Mucosa of descending colon (tissue), 3 donors: ENCODE data around the gene UNG. TPM values are rescaled to one million over a fixed set of nuclear protein-coding genes. Genes with fewer than 3 reads are reported as not detected.

Experiments used
- ATAC-seq: fragments of 200-7000 bp; cut with Tn5 transposase; one replicate; pipeline ENCODE4 v1.9.1; 2020; ENCODE audit warnings: mild to moderate bottlenecking, moderate library complexity
- DNase-seq, 3 donors: peaks; one replicate each; pipeline ENCODE4 v3.0.0-alpha.2; 2020
- H3K36me3 ChIP-seq: fragments of 200-600 bp; one replicate; pipeline ENCODE4 v1.8.0; 2021; ENCODE audit warnings: low read depth, mild to moderate bottlenecking
- H3K4me1 ChIP-seq: fragments of 200-600 bp; one replicate; pipeline ENCODE4 v1.8.0; 2021; ENCODE audit warnings: low read depth, mild to moderate bottlenecking
- H3K4me3 ChIP-seq: fragments of 200-600 bp; one replicate; pipeline ENCODE4 v1.8.0; 2021; ENCODE audit warnings: mild to moderate bottlenecking
- H3K9me3 ChIP-seq: fragments of 200-600 bp; one replicate; pipeline ENCODE4 v1.8.0; 2021; ENCODE audit warnings: mild to moderate bottlenecking
- intact Hi-C, 2 donors: fragments of 100-400 bp; cut with DNase I in 1 of 2; cut with micrococcal nuclease in 1 of 2; formaldehyde crosslinking; loops; one replicate each; pipeline versions ENCODE4 v1.11.0 to v1.11.1; 2022; cut with DNase I, micrococcal nuclease
- total RNA-seq, 3 donors: library from RNA; stranded (reverse); fragmentation: NEBNext Ultra II Directional in 2 of 3; extraction: Animal tissue kit (Norgen Biotek cat#: 25700) in 2 of 3; gene quantifications; one replicate each; pipeline versions ENCODE4 v1.2.1 to v1.2.4, GENCODE V29; 2021 to 2023
- TF ChIP-seq, protein P1 (sequence below): fragments of 200-600 bp; IDR thresholded peaks from one replicate; pipeline ENCODE4 v1.8.0; 2022; ENCODE audit warnings: antibody characterized with exemption, mild to moderate bottlenecking
- donor health status: DM: no; HTN: no; CAD: no; lungs with moderate emphysema.
- donor health status: DM: no; HTN: no; CAD: no.
- donor health status: DM: no; HTN: yes; CAD: no.

Gene UNG
- total RNA-seq, 3 donors from 2014 or later = 22.1 to 39.4 (median 35.6) TPM

DNA sequence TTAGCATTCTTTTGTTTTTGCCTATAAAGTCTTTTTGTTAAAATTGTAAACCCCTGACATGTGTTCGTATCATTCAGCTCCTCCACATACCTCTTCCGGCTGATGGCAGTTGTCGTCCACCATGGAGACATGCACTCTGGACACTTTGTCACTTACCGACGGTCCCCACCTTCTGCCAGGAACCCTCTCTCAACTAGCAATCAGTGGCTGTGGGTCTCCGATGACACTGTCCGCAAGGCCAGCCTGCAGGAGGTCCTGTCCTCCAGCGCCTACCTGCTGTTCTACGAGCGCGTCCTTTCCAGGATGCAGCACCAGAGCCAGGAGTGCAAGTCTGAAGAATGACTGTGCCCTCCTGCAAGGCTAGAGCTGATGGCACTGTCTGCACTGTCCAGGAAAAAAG is 11.8 kb upstream of the UNG start:
- TF ChIP-seq, protein P1, sequence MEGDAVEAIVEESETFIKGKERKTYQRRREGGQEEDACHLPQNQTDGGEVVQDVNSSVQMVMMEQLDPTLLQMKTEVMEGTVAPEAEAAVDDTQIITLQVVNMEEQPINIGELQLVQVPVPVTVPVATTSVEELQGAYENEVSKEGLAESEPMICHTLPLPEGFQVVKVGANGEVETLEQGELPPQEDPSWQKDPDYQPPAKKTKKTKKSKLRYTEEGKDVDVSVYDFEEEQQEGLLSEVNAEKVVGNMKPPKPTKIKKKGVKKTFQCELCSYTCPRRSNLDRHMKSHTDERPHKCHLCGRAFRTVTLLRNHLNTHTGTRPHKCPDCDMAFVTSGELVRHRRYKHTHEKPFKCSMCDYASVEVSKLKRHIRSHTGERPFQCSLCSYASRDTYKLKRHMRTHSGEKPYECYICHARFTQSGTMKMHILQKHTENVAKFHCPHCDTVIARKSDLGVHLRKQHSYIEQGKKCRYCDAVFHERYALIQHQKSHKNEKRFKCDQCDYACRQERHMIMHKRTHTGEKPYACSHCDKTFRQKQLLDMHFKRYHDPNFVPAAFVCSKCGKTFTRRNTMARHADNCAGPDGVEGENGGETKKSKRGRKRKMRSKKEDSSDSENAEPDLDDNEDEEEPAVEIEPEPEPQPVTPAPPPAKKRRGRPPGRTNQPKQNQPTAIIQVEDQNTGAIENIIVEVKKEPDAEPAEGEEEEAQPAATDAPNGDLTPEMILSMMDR = no peak
- no peaks in the 10 kb centered on the region for H3K9me3 ChIP-seq
- H3K4me1 ChIP-seq = no peaks in the 10 kb centered on the region
- H3K36me3 ChIP-seq = peaks cover 4% of the 10 kb centered on the region
- DNase-seq (no peak), ATAC-seq (no peak)
- no peak overlapping the region for H3K4me3 ChIP-seq
- intact Hi-C loops = no loop called here

DNA sequence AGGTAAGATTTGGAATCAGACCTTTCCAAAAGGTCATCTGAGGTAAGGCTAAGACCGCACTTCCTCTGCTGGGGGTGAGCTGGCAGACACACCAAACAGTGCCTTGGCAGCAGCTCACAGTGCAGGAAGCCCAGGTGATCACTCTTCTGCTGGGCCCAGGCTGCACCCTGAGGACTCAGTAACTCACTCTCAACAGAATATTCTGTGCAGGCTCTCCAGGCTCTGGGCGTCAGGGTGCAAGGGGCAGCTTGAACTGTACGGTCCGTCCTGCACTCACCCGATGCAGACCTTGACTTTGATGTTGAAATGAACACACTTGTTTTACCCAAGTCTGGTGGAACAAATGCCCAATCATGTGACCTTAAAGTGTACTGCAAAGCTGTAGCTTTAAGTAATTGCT is 10.1 kb upstream of the UNG start:
- Histone ChIP-seq H3K4me3 (no peak overlapping the region), H3K4me1 (peaks cover 1% of the 10 kb centered on the region), H3K9me3 (no peaks in the 10 kb centered on the region), H3K36me3 (peaks cover 4% of the 10 kb centered on the region)
- TF ChIP-seq, protein P1 = no peak
- intact Hi-C loops = no loop called here
- no peak for DNase-seq
- ATAC-seq = peak; percentile 69

DNA sequence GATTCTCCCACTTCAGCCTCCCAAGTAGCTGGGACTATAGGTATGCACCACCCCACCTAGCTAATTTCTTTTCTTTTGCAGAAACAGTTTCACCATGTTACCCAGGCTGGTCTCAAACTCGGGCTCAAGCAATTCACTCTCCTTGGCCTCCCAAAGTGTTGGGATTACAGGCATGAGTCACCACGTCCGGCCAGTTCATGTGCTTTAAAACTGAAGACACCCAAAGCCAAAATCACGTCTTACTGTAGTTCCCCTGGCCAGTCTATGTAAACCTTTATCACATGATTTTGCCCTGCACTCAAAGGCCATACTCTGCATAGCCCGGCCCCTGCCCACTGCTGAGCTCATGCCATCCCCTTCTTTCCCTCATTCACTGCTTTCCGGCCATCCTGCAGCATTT is 8.6 kb upstream of the UNG start:
- no peak for ATAC-seq
- H3K36me3 ChIP-seq = peaks cover 4% of the 10 kb centered on the region
- no peaks in the 10 kb centered on the region for H3K9me3 ChIP-seq
- no peak for DNase-seq
- TF ChIP-seq, protein P1 = no peak
- peaks cover 8% of the 10 kb centered on the region for H3K4me1 ChIP-seq
- intact Hi-C loops = no loop called here
- no peak overlapping the region for H3K4me3 ChIP-seq

DNA sequence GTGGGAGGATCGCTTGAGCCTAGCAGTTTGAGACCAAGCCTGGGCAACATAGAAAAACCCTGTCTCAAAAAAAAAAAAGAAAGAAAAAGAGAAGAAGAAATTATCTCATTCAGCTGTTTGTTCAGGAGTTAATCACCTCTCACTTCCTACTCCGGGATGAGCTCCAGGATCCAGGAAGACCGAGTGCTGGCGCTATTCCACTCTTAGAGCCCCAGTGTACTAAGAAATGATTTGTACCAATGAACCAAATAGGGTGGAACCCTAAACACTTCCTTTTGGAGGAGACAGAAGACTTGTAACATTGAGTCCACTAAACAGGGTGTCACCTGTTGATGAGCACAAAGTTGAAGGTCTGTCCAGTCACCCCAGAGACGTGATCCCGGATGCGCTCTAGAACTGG is 7.7 kb upstream of the UNG start:
- H3K4me1 ChIP-seq = peaks cover 8% of the 10 kb centered on the region
- H3K36me3 ChIP-seq = peaks cover 4% of the 10 kb centered on the region
- ATAC-seq (no peak), DNase-seq (no peak)
- TF ChIP-seq, protein P1 = no peak
- H3K4me3 ChIP-seq = no peak overlapping the region
- intact Hi-C loops = loop anchor here in 1 of 2 donors (10.0 kb wide), 1 partner anchor 525 kb away; the partner anchor contains the start of genes ISCU and SART3
- no peaks in the 10 kb centered on the region for H3K9me3 ChIP-seq

DNA sequence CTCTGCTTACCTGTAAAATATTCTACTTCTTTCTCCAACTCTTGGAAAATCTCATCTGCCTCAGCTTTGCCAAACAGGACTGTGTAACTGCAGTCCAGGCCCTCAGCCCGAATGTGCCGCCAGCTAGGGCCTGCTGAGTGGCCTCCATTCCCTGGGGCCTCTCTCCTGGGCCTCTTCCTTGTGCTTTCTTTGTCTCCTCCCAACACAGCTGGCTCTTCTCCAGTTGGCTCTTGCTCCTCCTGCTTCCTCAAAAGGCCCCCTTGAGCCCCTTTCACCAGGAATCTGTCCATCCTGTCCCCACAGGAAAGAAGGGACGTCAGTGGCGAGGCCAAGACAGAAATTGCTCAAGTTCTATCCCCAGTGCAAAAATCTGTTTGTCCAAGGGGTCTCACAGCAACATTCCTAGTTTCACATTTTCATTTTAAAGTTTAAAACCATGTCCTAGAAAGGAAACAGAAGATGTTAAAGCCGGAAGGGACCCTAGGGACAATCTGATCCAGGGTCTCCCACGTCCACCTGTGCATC is 4.8 kb upstream of the UNG start:
- Histone ChIP-seq H3K9me3 (no peaks in the 10 kb centered on the region), H3K4me3 (no peak overlapping the region), H3K36me3 (peaks cover 4% of the 10 kb centered on the region), H3K4me1 (peaks cover 13% of the 10 kb centered on the region)
- no peak for DNase-seq
- no peak for ATAC-seq
- TF ChIP-seq, protein P1 = no peak
- intact Hi-C loops = loop anchor here in 1 of 2 donors (10.0 kb wide), 1 partner anchor 528 kb away; the partner anchor contains the start of genes ISCU and SART3
